NK-92 (cell line): ENCODE results near the gene COL9A1.

Experiments
- DNase-seq: peaks from one replicate; lab custom pipeline; 2025; ENCODE audit not compliant: unreplicated experiment; lab: John Stamatoyannopoulos, UW

COL9A1 gene

GRCh38 chr6:70176842-70177550, 125.9 kb downstream of the COL9A1 start:
- DNase-seq, result no peak

GRCh38 chr6:70175770-70176169, 127.1 kb downstream of the COL9A1 start:
- no peak for DNase-seq

DNA sequence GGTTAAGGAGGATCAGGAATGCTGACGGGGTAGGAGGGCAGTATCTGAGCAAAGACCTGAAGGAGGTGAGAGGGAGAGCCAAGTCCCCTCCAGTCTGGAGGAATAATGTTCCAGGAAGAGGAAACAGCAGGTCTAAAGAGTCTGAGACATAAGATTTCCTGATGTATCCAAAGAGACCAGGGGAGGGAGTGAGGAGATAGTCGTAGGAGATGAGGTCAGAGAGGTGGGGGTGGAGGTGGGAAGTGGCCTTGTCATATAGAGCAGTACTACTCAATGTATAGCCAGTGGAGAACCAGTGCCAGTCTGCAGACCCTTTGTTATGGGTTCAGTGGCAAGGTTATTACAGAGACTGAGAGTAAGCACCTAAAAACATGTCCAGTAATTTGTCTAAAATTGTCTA, 130.6 kb downstream of the COL9A1 start:
- no peak for DNase-seq

- no peak for DNase-seq
These were observed 131.6 kb downstream of the COL9A1 start for GRCh38 chr6:70171236-70171635.

- no peak for DNase-seq
These were observed 134.1 kb downstream of the COL9A1 start for GRCh38 chr6:70168681-70169377.
